B cell (primary cell): ENCODE measurements around the gene LRRC45. TPM values are rescaled to one million over a fixed set of nuclear protein-coding genes. Genes with fewer than 3 reads are reported as not detected.

ENCODE experiments used
- ATAC-seq: fragments of 200-7000 bp; cut with Tn5 transposase; one replicate; pipeline ENCODE4 v1.10.0; 2021; ENCODE audit warnings: low read depth, mild to moderate bottlenecking, moderate number of reproducible peaks, moderate library complexity
- CTCF ChIA-PET: fragments of 350-600 bp; sonication (Branson Sonifier 250); formaldehyde crosslinking; loops from one replicate; lab custom pipeline; 2021; ENCODE audit warnings: antibody characterized with exemption, inconsistent platforms; lab: Charles Lee
- POLR2A ChIA-PET: fragments of 350-600 bp; sonication (Branson Sonifier 250); formaldehyde crosslinking; loops from one replicate; lab custom pipeline; 2021; ENCODE audit warnings: antibody characterized with exemption; lab: Charles Lee
- DNase-seq: peaks from one replicate; pipeline ENCODE4 v3.0.0; 2013
- H2AFZ ChIP-seq: 2 replicates; pipeline ENCODE4 v1.6.1; 2012; ENCODE audit warnings: mild to moderate bottlenecking, low read depth, low read length; ENCODE audit not compliant: insufficient read depth, poor library complexity, severe bottlenecking
- H3K27ac ChIP-seq, 2 donors: 1 replicate in 1 of 2; 2 replicates in 1 of 2; pipeline ENCODE4 v1.5.1; 2012 to 2013; ENCODE audit warnings: low read length in 2 of 2, mild to moderate bottlenecking in 2 of 2, moderate library complexity in 1 of 2
- H3K27me3 ChIP-seq, 4 experiments: fragments of 200-600 bp in 1 of 4; sonication (generic) in 1 of 4; replicated peaks in 1 of 4; 1 replicate in 2 of 4; 2 replicates in 2 of 4; pipeline versions ENCODE4 v1.6.1 to v1.7.0; 2013 to 2016; ENCODE audit warnings: low read length in 3 of 4, mild to moderate bottlenecking in 2 of 4, mixed read lengths in 1 of 4, moderate library complexity in 1 of 4; ENCODE audit not compliant: insufficient read depth in 4 of 4, control insufficient read depth in 3 of 4; ENCODE audit errors: control extremely low read depth in 1 of 4
- H3K36me3 ChIP-seq, 2 experiments: replicated peaks in 1 of 2; 1 replicate in 1 of 2; 2 replicates in 1 of 2; pipeline versions ENCODE4 v1.6.1 to v1.7.1; 2013; ENCODE audit warnings: low read length in 1 of 2; ENCODE audit not compliant: insufficient read depth in 2 of 2, control insufficient read depth in 1 of 2; ENCODE audit errors: control extremely low read depth in 1 of 2, extremely low read depth in 1 of 2
- H3K4me1 ChIP-seq, 2 donors: fragments of 200-600 bp in 1 of 2; sonication (generic) in 1 of 2; 1 replicate in 1 of 2; 2 replicates in 1 of 2; pipeline versions ENCODE4 v1.5.1 to v1.6.1; 2013 to 2017; ENCODE audit warnings: low read length in 2 of 2; ENCODE audit not compliant: control insufficient read depth in 2 of 2, insufficient read depth in 2 of 2
- H3K4me2 ChIP-seq: replicated peaks from 2 replicates; pipeline ENCODE3; 2012; ENCODE audit warnings: mild to moderate bottlenecking, low read depth, low read length; ENCODE audit not compliant: poor library complexity, severe bottlenecking
- H3K4me3 ChIP-seq, 5 experiments: fragments of 200-600 bp in 1 of 5; sonication (generic) in 1 of 5; 1 replicate in 3 of 5; 2 replicates in 2 of 5; pipeline versions ENCODE4 v1.5.1 to v1.7.0; 2011 to 2016; ENCODE audit warnings: low read length in 4 of 5, mild to moderate bottlenecking in 4 of 5, low read depth in 2 of 5, control low read depth in 1 of 5, moderate library complexity in 1 of 5; ENCODE audit not compliant: insufficient read depth in 1 of 5; ENCODE audit errors: control extremely low read depth in 1 of 5, extremely low read depth in 1 of 5
- H3K79me2 ChIP-seq: fragments of 200-600 bp; sonication (generic); one replicate; pipeline ENCODE4 v1.6.0; 2016; ENCODE audit warnings: low read length; ENCODE audit not compliant: control insufficient read depth, insufficient read depth
- H3K9ac ChIP-seq: fragments of 200-600 bp; sonication (generic); 2 replicates; pipeline ENCODE4 v1.6.1; 2017; ENCODE audit warnings: mild to moderate bottlenecking, low read length, moderate library complexity
- H3K9me3 ChIP-seq, 3 donors: one replicate each; pipeline versions ENCODE4 v1.6.1 to v1.7.1; 2013; ENCODE audit warnings: low read length in 2 of 3; ENCODE audit not compliant: control insufficient read depth in 2 of 3, insufficient read depth in 1 of 3; ENCODE audit errors: control extremely low read depth in 1 of 3
- H4K20me1 ChIP-seq: 2 replicates; pipeline ENCODE4 v1.6.0; 2012; ENCODE audit warnings: mild to moderate bottlenecking, low read length; ENCODE audit not compliant: insufficient read depth, control insufficient read depth, poor library complexity, severe bottlenecking
- H3K27ac Mint-ChIP-seq: one replicate; pipeline ENCODE4 v1.8.0; 2021; ENCODE audit warnings: mixed read lengths
- H3K27me3 Mint-ChIP-seq: one replicate; pipeline ENCODE4 v1.8.0; 2021; ENCODE audit warnings: mixed read lengths
- H3K4me1 Mint-ChIP-seq: one replicate; pipeline ENCODE4 v1.8.0; 2021; ENCODE audit warnings: mixed read lengths
- H3K4me3 Mint-ChIP-seq: one replicate; pipeline ENCODE4 v1.8.0; 2021; ENCODE audit warnings: mixed read lengths
- H3K9me3 Mint-ChIP-seq: one replicate; pipeline ENCODE4 v1.8.0; 2022; ENCODE audit warnings: mixed read lengths; ENCODE audit not compliant: insufficient read depth
- CTCF ChIP-seq: fragments of 200-600 bp; IDR thresholded peaks from one replicate; pipeline ENCODE4 v1.8.0; 2022; ENCODE audit warnings: antibody characterized with exemption, mild to moderate bottlenecking
- EZH2 ChIP-seq: IDR thresholded peaks from 2 replicates; pipeline ENCODE4 v1.6.1; 2012; ENCODE audit warnings: borderline replicate concordance, low read depth, mild to moderate bottlenecking, moderate library complexity, low read length; ENCODE audit not compliant: insufficient read depth, poor library complexity, severe bottlenecking
- WGBS: methylation state at CpG from one replicate; pipeline ENCODE4 v1.1.5; 2013; ENCODE audit warnings: missing lambda C conversion rate; ENCODE audit not compliant: insufficient coverage; 5-methylcytosine and 5-hydroxymethylcytosine counted together
- intact Hi-C: fragments of 100-400 bp; cut with micrococcal nuclease; formaldehyde crosslinking; loops from one replicate; pipeline ENCODE4 v1.10.0; 2022
- polyA plus RNA-seq: library from polyadenylated mRNA; depleted of rRNA; stranded (reverse); fragments of >200 nt; gene quantifications from 2 replicates; pipeline ENCODE4 v1.2.3, GENCODE V29; 2012
- total RNA-seq, 2 donors: library from RNA; stranded (reverse); fragments of 120-200 nt in 1 of 2; gene quantifications; 1 replicate in 1 of 2; 2 replicates in 1 of 2; pipeline versions ENCODE4 v1.2.3 to v1.2.4, GENCODE V29; 2013 to 2022

LRRC45 gene
- total and polyA plus RNA-seq, 2 donors (not counting 1 experiment from before 2014, with no cell fraction given), result 19.4 to 19.6 TPM

GRCh38 chr17:81996757-81997441, 26.2 kb upstream of the LRRC45 start:
- TF ChIP-seq CTCF (no peak), EZH2 (no peak)
- Mint-ChIP-seq H3K27ac (no peak overlapping the region), H3K27me3 (no peaks in the 10 kb centered on the region), H3K4me1 (peaks cover 1% of the 10 kb centered on the region), H3K9me3 (no peaks in the 10 kb centered on the region), H3K4me3 (no peak overlapping the region)
- H2AFZ ChIP-seq, result no peak overlapping the region
- no peak overlapping the region for H3K9ac ChIP-seq
- no peaks in the 10 kb centered on the region for H3K4me1 ChIP-seq
- ChIA-PET POLR2A (no interaction called here), CTCF (interaction anchor here (0.6 to 0.8 kb wide), 2 partner anchors 24 to 37 kb away, joined by 3 read pairs; no protein-coding TSS in a partner anchor)
- no peak overlapping the region for H3K4me3 ChIP-seq
- H3K4me2 ChIP-seq, result no peak overlapping the region
- H3K9me3 ChIP-seq, result no peaks in the 10 kb centered on the region
- H3K27ac ChIP-seq, result no peak overlapping the region
- H3K36me3 ChIP-seq, result peaks cover 0 to 2% of the 10 kb centered on the region in 2 experiments
- intact Hi-C loops, result no loop called here
- peaks cover 18% of the 10 kb centered on the region for H4K20me1 ChIP-seq
- peaks cover 6% of the 10 kb centered on the region for H3K79me2 ChIP-seq
- 93% methylated on average over 14 of the region's 30 CpGs for WGBS
- no peaks in the 10 kb centered on the region for H3K27me3 ChIP-seq
- DNase-seq, result no peak
- ATAC-seq, result no peak

GRCh38 chr17:81998212-81998611, 24.9 kb upstream of the LRRC45 start:
- 88% methylated on average over 3 of the region's 7 CpGs for WGBS
- H3K4me1 Mint-ChIP-seq, result peaks cover 1% of the 10 kb centered on the region
- no peak overlapping the region for H3K27ac Mint-ChIP-seq
- Histone ChIP-seq H4K20me1 (peaks cover 7% of the 10 kb centered on the region), H3K27me3 (no peaks in the 10 kb centered on the region), H3K36me3 (peaks cover 0 to 2% of the 10 kb centered on the region in 2 experiments), H3K79me2 (peaks cover under 1% of the 10 kb centered on the region), H2AFZ (no peak overlapping the region), H3K4me2 (no peak overlapping the region), H3K4me1 (no peaks in the 10 kb centered on the region), H3K4me3 (no peak overlapping the region), H3K9me3 (no peaks in the 10 kb centered on the region), H3K27ac (no peak overlapping the region), H3K9ac (no peak overlapping the region)
- POLR2A ChIA-PET, result no interaction called here
- H3K4me3 Mint-ChIP-seq, result no peak overlapping the region
- DNase-seq (no peak), ATAC-seq (no peak)
- TF ChIP-seq EZH2, result no peak
- TF ChIP-seq CTCF, result no peak
- H3K27me3 Mint-ChIP-seq, result no peaks in the 10 kb centered on the region
- intact Hi-C loops, result no loop called here
- CTCF ChIA-PET, result interaction anchor here (0.6 kb wide), 1 partner anchor 43 kb away, joined by 3 read pairs; no protein-coding TSS in a partner anchor
- no peaks in the 10 kb centered on the region for H3K9me3 Mint-ChIP-seq
